Chondrocyte (in vitro differentiated cells): Measurements from ENCODE around the gene JTB. TPM values are rescaled to one million over a fixed set of nuclear protein-coding genes. Genes with fewer than 3 reads are reported as not detected.
"Not testable (repeated sequence)": the region's sequence is repeated elsewhere in the genome, so short reads cannot be mapped to it uniquely, and the experiment has no call there.

Experiments
- DNase-seq: peaks from one replicate; pipeline ENCODE4 v3.0.0; 2021; ENCODE audit warnings: mixed read lengths, low spot score
- H3K27ac Mint-ChIP-seq: one replicate; pipeline ENCODE4 v1.8.0; 2021; ENCODE audit warnings: mild to moderate bottlenecking, moderate library complexity, mixed read lengths; ENCODE audit not compliant: unreplicated experiment
- H3K27me3 Mint-ChIP-seq: 2 replicates; pipeline ENCODE4 v1.8.0; 2021; ENCODE audit warnings: low read depth, mixed read lengths
- H3K36me3 Mint-ChIP-seq: 2 replicates; pipeline ENCODE4 v1.8.0; 2021; ENCODE audit warnings: low read depth, mixed read lengths
- H3K4me1 Mint-ChIP-seq: 2 replicates; pipeline ENCODE4 v1.8.0; 2021; ENCODE audit warnings: low read depth, mild to moderate bottlenecking, mixed read lengths
- H3K4me3 Mint-ChIP-seq: one replicate; pipeline ENCODE4 v1.8.0; 2021; ENCODE audit warnings: mild to moderate bottlenecking, moderate library complexity, mixed read lengths; ENCODE audit not compliant: unreplicated experiment
- H3K9me3 Mint-ChIP-seq: 2 replicates; pipeline ENCODE4 v1.8.0; 2021; ENCODE audit warnings: low read depth, mixed read lengths
- total RNA-seq: library from RNA; stranded (reverse); gene quantifications from 3 replicates; pipeline ENCODE4 v1.2.1, GENCODE V29; 2021
- TF ChIP-seq, protein P1 (sequence below): fragments of 200-600 bp; sonication (generic); IDR thresholded peaks from 2 replicates; pipeline ENCODE4 v1.5.0; 2021; ENCODE audit warnings: antibody characterized with exemption, mild to moderate bottlenecking, moderate library complexity

JTB gene
- total RNA-seq, 1 donor from 2014 or later: 128 TPM

DNA sequence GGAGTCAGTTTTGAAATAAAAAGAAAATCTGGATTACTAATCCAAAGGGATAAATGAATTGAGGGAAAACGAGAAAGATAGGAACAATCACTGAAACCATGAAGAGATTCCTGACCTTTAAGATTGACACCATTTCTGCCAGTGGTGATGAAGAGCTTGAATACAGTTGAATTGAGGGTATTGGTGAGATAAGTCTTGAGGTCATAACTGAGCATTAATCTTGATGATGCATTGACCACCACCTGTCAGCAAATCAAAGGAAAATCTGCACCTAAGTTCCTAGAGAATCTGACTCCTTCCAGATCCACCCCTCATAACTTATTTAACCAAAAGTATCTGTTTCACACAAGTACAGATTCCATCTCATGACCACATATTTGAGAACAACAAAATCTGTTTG is 34.7 kb upstream of the JTB start:
- H3K4me3 Mint-ChIP-seq: no peak overlapping the region
- H3K27me3 Mint-ChIP-seq: no peaks in the 10 kb centered on the region
- H3K4me1 Mint-ChIP-seq: no peaks in the 10 kb centered on the region
- no peak for DNase-seq
- no peaks in the 10 kb centered on the region for H3K36me3 Mint-ChIP-seq
- no peak overlapping the region for H3K27ac Mint-ChIP-seq
- TF ChIP-seq, protein P1, sequence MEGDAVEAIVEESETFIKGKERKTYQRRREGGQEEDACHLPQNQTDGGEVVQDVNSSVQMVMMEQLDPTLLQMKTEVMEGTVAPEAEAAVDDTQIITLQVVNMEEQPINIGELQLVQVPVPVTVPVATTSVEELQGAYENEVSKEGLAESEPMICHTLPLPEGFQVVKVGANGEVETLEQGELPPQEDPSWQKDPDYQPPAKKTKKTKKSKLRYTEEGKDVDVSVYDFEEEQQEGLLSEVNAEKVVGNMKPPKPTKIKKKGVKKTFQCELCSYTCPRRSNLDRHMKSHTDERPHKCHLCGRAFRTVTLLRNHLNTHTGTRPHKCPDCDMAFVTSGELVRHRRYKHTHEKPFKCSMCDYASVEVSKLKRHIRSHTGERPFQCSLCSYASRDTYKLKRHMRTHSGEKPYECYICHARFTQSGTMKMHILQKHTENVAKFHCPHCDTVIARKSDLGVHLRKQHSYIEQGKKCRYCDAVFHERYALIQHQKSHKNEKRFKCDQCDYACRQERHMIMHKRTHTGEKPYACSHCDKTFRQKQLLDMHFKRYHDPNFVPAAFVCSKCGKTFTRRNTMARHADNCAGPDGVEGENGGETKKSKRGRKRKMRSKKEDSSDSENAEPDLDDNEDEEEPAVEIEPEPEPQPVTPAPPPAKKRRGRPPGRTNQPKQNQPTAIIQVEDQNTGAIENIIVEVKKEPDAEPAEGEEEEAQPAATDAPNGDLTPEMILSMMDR: no peak
- no peaks in the 10 kb centered on the region for H3K9me3 Mint-ChIP-seq

DNA sequence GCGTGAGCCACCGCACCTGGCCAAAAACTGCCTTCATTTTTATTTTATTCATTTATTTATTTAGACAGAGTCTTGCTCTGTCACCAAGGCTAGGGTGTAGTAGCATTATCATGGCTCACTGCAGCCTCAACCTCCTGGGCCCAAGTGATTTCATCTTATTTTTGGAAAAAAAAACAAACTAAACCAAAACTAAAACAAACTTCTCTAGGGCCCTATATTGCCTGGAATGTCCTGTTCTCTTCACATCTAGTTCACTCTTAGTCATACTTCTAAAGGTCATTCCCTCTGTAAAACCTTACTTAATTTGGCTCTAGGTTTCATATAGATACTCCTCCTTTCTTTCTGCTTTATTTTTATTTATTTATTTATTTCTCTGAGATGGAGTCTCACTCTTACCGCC is 28.7 kb upstream of the JTB start:
- peak overlapping the region; percentile 65 for H3K27ac Mint-ChIP-seq
- DNase-seq: no peak
- H3K9me3 Mint-ChIP-seq: no peaks in the 10 kb centered on the region
- H3K27me3 Mint-ChIP-seq: no peaks in the 10 kb centered on the region
- TF ChIP-seq, protein P1: no peak
- H3K4me1 Mint-ChIP-seq: peaks cover 12% of the 10 kb centered on the region
- H3K4me3 Mint-ChIP-seq: no peak overlapping the region
- no peaks in the 10 kb centered on the region for H3K36me3 Mint-ChIP-seq

DNA sequence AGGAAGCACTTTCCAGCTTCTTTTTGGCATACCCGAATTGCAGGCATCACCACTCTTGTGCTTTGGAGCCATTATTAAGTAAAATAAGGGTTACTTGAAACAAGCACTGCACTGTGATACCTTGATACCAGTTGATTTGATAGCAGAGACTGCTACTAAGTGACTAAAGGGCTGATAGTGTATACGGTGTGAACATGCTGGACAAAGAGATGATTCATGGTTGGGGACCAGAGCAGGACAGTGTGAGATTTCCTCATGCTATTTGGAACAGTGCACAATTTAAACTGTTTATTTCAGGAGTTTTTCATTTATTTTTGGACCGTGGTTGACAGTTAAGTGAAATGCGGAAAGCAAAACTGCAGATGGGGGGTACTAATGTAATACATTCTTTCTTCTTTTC is 22.9 kb upstream of the JTB start:
- no peaks in the 10 kb centered on the region for H3K27me3 Mint-ChIP-seq
- TF ChIP-seq, protein P1: no peak
- no peak overlapping the region for H3K4me3 Mint-ChIP-seq
- H3K36me3 Mint-ChIP-seq: peaks cover 3% of the 10 kb centered on the region
- peaks cover 5% of the 10 kb centered on the region for H3K4me1 Mint-ChIP-seq
- no peak for DNase-seq
- H3K27ac Mint-ChIP-seq: no peak overlapping the region
- H3K9me3 Mint-ChIP-seq: no peaks in the 10 kb centered on the region

DNA sequence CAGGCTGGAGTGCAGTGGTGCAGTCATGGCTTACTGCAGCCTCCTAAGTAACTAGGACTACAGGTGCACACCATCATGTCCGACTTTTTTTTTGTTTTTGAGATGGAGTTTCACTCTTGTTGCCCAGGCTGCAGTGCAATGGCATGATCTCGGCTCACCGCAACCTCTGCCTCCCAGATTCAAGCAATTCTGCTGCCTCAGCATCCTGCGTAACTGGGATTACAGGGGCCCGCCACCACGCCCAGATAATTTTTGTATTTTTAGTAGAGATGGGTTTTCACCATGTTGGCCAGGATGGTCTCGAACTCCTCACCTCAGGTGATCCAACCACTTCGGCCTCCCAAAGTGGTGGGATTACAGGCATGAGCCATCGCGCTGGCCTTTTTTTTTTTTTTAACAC is 19.4 kb upstream of the JTB start:
- H3K9me3 Mint-ChIP-seq, H3K4me3 Mint-ChIP-seq, DNase-seq, H3K27me3 Mint-ChIP-seq, H3K27ac Mint-ChIP-seq: not testable (repeated sequence)
- Mint-ChIP-seq H3K36me3 (peaks cover 12% of the 10 kb centered on the region), H3K4me1 (peaks cover 17% of the 10 kb centered on the region)

DNA sequence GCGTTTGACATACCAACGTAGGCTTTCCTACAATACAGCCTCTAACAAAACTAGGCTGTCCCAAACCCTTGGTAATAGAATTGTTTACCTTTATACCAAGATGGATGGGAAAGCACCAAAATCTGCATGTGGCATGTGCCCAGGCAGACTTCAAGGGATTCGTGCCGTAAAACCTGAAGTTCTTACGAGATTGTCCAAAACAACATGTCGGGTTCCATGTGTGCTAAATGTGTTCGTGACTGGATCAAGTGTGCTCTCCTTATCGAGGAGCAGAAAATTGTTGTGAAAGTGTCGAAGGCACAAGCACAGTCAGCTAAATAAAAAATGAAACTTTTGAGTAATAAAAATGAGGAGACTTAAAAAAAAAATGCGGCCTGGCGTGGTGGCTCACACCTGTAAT is 18.2 kb upstream of the JTB start:
- peaks cover 21% of the 10 kb centered on the region for H3K36me3 Mint-ChIP-seq
- no peak overlapping the region for H3K4me3 Mint-ChIP-seq
- no peaks in the 10 kb centered on the region for H3K27me3 Mint-ChIP-seq
- TF ChIP-seq, protein P1: no peak
- H3K9me3 Mint-ChIP-seq: no peaks in the 10 kb centered on the region
- peak overlapping the region; percentile 51 for H3K27ac Mint-ChIP-seq
- H3K4me1 Mint-ChIP-seq: peaks cover 23% of the 10 kb centered on the region
- DNase-seq: no peak

DNA sequence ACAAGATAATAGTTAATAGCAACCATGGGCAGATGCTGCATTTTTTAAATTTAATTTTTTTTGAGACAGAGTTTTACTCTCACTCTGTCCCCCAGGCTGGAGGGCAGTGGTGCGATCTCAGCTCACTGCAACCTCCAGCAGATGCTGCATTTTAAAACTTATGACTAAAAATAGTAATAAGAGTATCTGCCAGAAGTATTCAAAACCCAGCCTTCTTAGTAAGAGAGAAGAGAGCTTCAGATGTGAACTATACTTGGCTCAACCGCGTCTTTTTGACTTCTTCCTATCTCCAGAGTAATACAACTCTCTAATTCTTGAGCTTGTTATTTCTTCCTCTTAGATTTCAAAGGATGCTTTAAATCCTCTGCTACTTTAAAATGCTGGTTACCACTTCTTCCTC is 17.7 kb upstream of the JTB start:
- no peak overlapping the region for H3K27ac Mint-ChIP-seq
- H3K4me3 Mint-ChIP-seq: no peak overlapping the region
- H3K4me1 Mint-ChIP-seq: peaks cover 27% of the 10 kb centered on the region
- H3K36me3 Mint-ChIP-seq: peaks cover 21% of the 10 kb centered on the region
- no peak for DNase-seq
- no peaks in the 10 kb centered on the region for H3K9me3 Mint-ChIP-seq
- TF ChIP-seq, protein P1: no peak
- no peaks in the 10 kb centered on the region for H3K27me3 Mint-ChIP-seq
